Measurements from ENCODE around the gene GLT8D1.
A peak's percentile ranks its signal among the peaks of the same experiment; 100 is the strongest.

DNA sequence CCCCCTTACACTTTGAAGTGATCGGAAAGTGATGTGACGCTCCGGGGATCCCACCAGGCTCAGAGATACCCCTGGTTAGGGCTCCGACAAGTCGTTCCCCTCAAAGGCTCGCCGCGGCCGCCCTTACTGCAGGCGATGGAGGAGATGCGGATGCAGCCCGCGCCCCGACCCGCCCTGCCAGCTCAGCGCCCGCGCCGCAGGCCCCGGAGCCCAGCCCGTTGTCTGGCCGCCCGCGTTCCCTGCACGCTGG is 228 bp downstream of the GLT8D1 start:
- TF ChIP-seq SMC3 (IDR thresholded peaks at IDR 0.05; ENCODE audit: low read depth, low read length) (no peak), POLR2A (IDR thresholded peaks at IDR 0.05; ENCODE audit: low read depth, low read length) (no peak), RAD21 (IDR thresholded peaks at IDR 0.05; ENCODE audit: low read length) (no peak), BHLHE40 (IDR thresholded peaks at IDR 0.05; ENCODE audit: low read depth, low read length) (0 out of 2 replicates have a peak, but pooled peaks have one; percentile 3), CEBPB (IDR thresholded peaks at IDR 0.05; ENCODE audit: low read depth, low read length) (no peak)
- TF ChIP-seq, protein P1, sequence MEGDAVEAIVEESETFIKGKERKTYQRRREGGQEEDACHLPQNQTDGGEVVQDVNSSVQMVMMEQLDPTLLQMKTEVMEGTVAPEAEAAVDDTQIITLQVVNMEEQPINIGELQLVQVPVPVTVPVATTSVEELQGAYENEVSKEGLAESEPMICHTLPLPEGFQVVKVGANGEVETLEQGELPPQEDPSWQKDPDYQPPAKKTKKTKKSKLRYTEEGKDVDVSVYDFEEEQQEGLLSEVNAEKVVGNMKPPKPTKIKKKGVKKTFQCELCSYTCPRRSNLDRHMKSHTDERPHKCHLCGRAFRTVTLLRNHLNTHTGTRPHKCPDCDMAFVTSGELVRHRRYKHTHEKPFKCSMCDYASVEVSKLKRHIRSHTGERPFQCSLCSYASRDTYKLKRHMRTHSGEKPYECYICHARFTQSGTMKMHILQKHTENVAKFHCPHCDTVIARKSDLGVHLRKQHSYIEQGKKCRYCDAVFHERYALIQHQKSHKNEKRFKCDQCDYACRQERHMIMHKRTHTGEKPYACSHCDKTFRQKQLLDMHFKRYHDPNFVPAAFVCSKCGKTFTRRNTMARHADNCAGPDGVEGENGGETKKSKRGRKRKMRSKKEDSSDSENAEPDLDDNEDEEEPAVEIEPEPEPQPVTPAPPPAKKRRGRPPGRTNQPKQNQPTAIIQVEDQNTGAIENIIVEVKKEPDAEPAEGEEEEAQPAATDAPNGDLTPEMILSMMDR (conservative IDR thresholded peaks at IDR 0.05; ENCODE audit: low read depth, low read length) = no peak
- TF ChIP-seq, protein P2, sequence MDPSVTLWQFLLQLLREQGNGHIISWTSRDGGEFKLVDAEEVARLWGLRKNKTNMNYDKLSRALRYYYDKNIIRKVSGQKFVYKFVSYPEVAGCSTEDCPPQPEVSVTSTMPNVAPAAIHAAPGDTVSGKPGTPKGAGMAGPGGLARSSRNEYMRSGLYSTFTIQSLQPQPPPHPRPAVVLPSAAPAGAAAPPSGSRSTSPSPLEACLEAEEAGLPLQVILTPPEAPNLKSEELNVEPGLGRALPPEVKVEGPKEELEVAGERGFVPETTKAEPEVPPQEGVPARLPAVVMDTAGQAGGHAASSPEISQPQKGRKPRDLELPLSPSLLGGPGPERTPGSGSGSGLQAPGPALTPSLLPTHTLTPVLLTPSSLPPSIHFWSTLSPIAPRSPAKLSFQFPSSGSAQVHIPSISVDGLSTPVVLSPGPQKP (IDR thresholded peaks at IDR 0.05; ENCODE audit: borderline replicate concordance, low read depth, low read length) = no peak

All from IMR-90 (cell line).